Neural cell (in vitro differentiated cells): ENCODE results near the gene MYO1H. TPM values are rescaled to one million over a fixed set of nuclear protein-coding genes. Genes with fewer than 3 reads are reported as not detected.

Experiments
- H2AFZ ChIP-seq: fragments of 200-600, 300-800 bp; sonication (generic), shearing (Covaris generic); 2 replicates; pipeline ENCODE4 v1.6.0; 2014; ENCODE audit warnings: low read depth, mild to moderate bottlenecking, antibody characterized with exemption, low read length, moderate library complexity
- H3F3A ChIP-seq: fragments of 200-600 bp; shearing (Covaris generic); 2 replicates; pipeline ENCODE4 v1.6.1; 2016; ENCODE audit warnings: mild to moderate bottlenecking, moderate library complexity, mixed read lengths, antibody characterized with exemption, low read length; ENCODE audit not compliant: insufficient read depth, poor library complexity, severe bottlenecking
- H3K27ac ChIP-seq: fragments of 200-600, 300-800 bp; sonication (generic), shearing (Covaris generic); 2 replicates; pipeline ENCODE4 v1.5.1; 2014; ENCODE audit warnings: mild to moderate bottlenecking, low read length, moderate library complexity
- H3K27me3 ChIP-seq: fragments of 300-800, 200-600 bp; sonication (generic), shearing (Covaris generic); 2 replicates; pipeline ENCODE4 v1.6.0; 2014; ENCODE audit warnings: mild to moderate bottlenecking, low read depth, low read length, moderate library complexity; ENCODE audit not compliant: insufficient read depth
- H3K36me3 ChIP-seq: fragments of 300-800, 200-600 bp; sonication (generic), shearing (Covaris generic); 2 replicates; pipeline ENCODE4 v1.5.1; 2014; ENCODE audit warnings: mild to moderate bottlenecking, antibody characterized with exemption, low read length, moderate library complexity; ENCODE audit not compliant: insufficient read depth
- H3K4me2 ChIP-seq: fragments of 300-800, 200-600 bp; sonication (generic), shearing (Covaris generic); 2 replicates; pipeline ENCODE4 v1.6.0; 2014; ENCODE audit warnings: mild to moderate bottlenecking, low read length
- H3K4me3 ChIP-seq: fragments of 300-800, 200-600 bp; sonication (generic), shearing (Covaris generic); 2 replicates; pipeline ENCODE4 v1.5.1; 2014; ENCODE audit warnings: mild to moderate bottlenecking, low read length, moderate library complexity
- H3K79me2 ChIP-seq: fragments of 200-600 bp; shearing (Covaris generic); replicated peaks from 2 replicates; pipeline ENCODE4 v1.6.0; 2014; ENCODE audit warnings: mild to moderate bottlenecking, low read length, moderate library complexity; ENCODE audit not compliant: insufficient read depth
- H3K9ac ChIP-seq: fragments of 300-800, 200-600 bp; sonication (generic), shearing (Covaris generic); 2 replicates; pipeline ENCODE4 v1.6.1; 2016; ENCODE audit warnings: mild to moderate bottlenecking, low read length, mixed read lengths
- H3K9me2 ChIP-seq: fragments of 200-600 bp; shearing (Covaris generic); 2 replicates; pipeline ENCODE4 v1.6.1; 2016; ENCODE audit warnings: mild to moderate bottlenecking, low read length, mixed read lengths; ENCODE audit not compliant: insufficient read depth
- H3K9me3 ChIP-seq: fragments of 200-600, 300-800 bp; sonication (generic), shearing (Covaris generic); 2 replicates; pipeline ENCODE4 v1.6.1; 2016; ENCODE audit warnings: mild to moderate bottlenecking, mixed run types, low read length, moderate library complexity, mixed read lengths
- H4K20me1 ChIP-seq: fragments of 200-600 bp; shearing (Covaris generic); 2 replicates; pipeline ENCODE4 v1.6.1; 2016; ENCODE audit warnings: mild to moderate bottlenecking, mixed run types; ENCODE audit not compliant: insufficient read depth
- EP300 ChIP-seq: fragments of 450-650 bp; conservative IDR thresholded peaks from 2 replicates; pipeline ENCODE4 v1.6.1; 2014; ENCODE audit warnings: antibody characterized with exemption, mild to moderate bottlenecking, moderate library complexity; ENCODE audit not compliant: poor library complexity, severe bottlenecking
- EZH2 ChIP-seq: fragments of 200-600, 300-800 bp; shearing (Covaris generic), sonication (generic); IDR thresholded peaks from 2 replicates; pipeline ENCODE4 v1.6.1; 2014; ENCODE audit warnings: antibody characterized with exemption, low read length, borderline replicate concordance, mild to moderate bottlenecking; ENCODE audit not compliant: insufficient read depth, poor library complexity, severe bottlenecking
- MXI1 ChIP-seq: fragments of 450-650 bp; conservative IDR thresholded peaks from 2 replicates; pipeline ENCODE4 v1.6.1; 2014; ENCODE audit warnings: antibody characterized with exemption, mild to moderate bottlenecking; ENCODE audit not compliant: poor library complexity, severe bottlenecking
- POLR2AphosphoS5 ChIP-seq: IDR thresholded peaks from 2 replicates; pipeline ENCODE4 v1.6.1; 2012
- RAD21 ChIP-seq: fragments of 450-650 bp; conservative IDR thresholded peaks from 2 replicates; pipeline ENCODE4 v1.6.1; 2014; ENCODE audit warnings: antibody characterized with exemption, mild to moderate bottlenecking, moderate library complexity
- REST ChIP-seq: IDR thresholded peaks from 2 replicates; pipeline ENCODE4 v1.6.1; 2012; ENCODE audit warnings: borderline replicate concordance
- SMC3 ChIP-seq: fragments of 450-650 bp; conservative IDR thresholded peaks from 2 replicates; pipeline ENCODE4 v1.6.1; 2014; ENCODE audit warnings: antibody characterized with exemption, mild to moderate bottlenecking, moderate library complexity; ENCODE audit not compliant: poor library complexity
- TAF1 ChIP-seq: IDR thresholded peaks from 2 replicates; pipeline ENCODE4 v1.6.1; 2012; ENCODE audit warnings: low read depth
- polyA plus RNA-seq: library from polyadenylated mRNA; depleted of rRNA; stranded (reverse); fragments of >200 nt; gene quantifications from 2 replicates; pipeline ENCODE4 v1.2.3, GENCODE V29; 2014
- TF ChIP-seq, protein P1 (sequence below): fragments of 450-650 bp; IDR thresholded peaks from 2 replicates; pipeline ENCODE4 v1.5.1; 2014; ENCODE audit warnings: antibody characterized with exemption, mild to moderate bottlenecking, moderate library complexity; ENCODE audit not compliant: poor library complexity, severe bottlenecking

The MYO1H gene
- polyA plus RNA-seq, 1 donor from 2014 or later: 10.6 TPM

DNA sequence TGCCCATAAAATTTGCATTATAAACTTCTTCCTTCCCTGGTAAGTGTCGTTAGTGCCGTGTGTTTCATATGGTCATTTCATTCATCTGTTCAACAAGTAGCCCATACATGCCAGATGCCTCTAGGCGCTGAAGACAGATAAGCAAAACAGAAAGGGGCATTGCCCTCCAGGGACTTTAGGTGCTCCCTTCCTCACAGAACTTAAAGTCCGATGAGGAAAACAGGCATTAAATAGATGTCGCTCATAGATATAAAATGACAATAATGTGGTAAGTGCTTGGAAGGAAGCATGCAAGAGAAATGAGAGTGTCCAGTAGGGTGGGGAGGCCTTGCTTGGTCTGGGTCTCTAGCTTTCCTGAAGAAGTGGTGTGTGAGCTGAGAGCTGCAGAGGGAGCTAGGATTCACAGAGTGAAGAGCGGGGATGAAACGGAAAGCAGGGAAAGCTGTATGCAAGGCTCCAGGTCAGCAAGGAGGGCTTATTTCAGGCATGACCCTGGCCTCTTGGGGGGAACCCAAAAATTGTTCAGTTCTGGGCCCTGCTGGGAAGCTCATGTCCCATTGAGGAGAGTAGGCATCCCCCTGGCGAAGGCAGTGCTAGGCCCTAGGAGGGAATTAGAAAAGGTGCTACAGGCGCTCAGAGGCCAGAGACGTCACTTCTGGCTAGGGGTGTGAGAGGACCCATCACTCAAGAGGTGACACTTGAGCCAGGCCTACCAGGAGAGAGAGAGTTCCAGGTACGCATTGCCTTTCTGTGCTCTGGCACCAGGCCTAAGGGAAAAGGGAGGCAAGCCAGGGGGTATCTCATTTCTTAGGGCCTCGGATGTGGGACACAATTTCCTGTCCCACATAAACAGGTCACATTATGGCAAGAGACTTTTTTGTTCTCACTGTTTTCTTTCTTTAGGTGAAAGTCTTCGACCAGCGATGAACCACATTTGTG, 141.6 kb downstream of the MYO1H start:
- TF ChIP-seq REST (no peak), EP300 (no peak), SMC3 (no peak), POLR2AphosphoS5 (no peak), TAF1 (no peak), EZH2 (no peak), RAD21 (no peak)
- no peaks in the 10 kb centered on the region for H3K9me3 ChIP-seq
- H3K4me3 ChIP-seq: no peak overlapping the region
- peaks cover 8% of the 10 kb centered on the region for H3K36me3 ChIP-seq
- H2AFZ ChIP-seq: no peak overlapping the region
- H3K27ac ChIP-seq: no peak overlapping the region
- H4K20me1 ChIP-seq: no peaks in the 10 kb centered on the region
- no peaks in the 10 kb centered on the region for H3K27me3 ChIP-seq
- H3K4me2 ChIP-seq: no peak overlapping the region
- no peaks in the 10 kb centered on the region for H3K9me2 ChIP-seq
- H3K9ac ChIP-seq: no peak overlapping the region
- H3F3A ChIP-seq: no peaks in the 10 kb centered on the region
- H3K79me2 ChIP-seq: no peaks in the 10 kb centered on the region

DNA sequence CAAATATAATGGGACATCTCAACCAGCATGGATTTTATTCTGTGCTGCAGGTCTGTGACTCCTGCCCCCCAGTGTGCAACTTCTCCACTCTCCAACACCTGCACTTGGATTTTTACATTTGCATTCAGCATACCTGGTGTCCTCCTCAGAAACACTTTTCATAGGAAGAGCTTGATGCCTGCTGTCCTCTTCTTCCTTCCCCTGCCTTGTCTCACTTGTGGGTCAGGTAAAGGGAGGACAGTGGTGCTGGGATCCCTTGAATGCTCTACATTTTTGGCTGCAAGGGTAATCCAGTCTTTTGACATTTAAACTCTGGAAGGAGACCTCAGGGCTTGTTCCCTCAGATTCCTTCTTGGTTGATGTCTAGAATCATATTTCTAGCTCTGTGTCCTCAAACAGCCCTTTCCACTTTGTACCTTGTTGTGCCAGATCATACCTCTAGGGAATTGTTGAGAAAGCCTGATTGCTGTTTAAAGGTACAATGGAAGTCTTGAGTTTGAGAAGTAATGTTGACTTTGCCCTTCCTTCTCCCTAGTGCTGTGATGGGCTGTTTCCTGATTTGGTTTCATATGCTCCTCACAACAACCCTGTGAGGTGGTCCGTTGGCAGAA, 142.4 kb downstream of the MYO1H start:
- H3K9me3 ChIP-seq: no peaks in the 10 kb centered on the region
- TF ChIP-seq REST: no peak
- TF ChIP-seq SMC3: no peak
- no peak for TF ChIP-seq MXI1
- no peak for TF ChIP-seq EZH2
- TF ChIP-seq EP300: no peak
- TF ChIP-seq, protein P1, sequence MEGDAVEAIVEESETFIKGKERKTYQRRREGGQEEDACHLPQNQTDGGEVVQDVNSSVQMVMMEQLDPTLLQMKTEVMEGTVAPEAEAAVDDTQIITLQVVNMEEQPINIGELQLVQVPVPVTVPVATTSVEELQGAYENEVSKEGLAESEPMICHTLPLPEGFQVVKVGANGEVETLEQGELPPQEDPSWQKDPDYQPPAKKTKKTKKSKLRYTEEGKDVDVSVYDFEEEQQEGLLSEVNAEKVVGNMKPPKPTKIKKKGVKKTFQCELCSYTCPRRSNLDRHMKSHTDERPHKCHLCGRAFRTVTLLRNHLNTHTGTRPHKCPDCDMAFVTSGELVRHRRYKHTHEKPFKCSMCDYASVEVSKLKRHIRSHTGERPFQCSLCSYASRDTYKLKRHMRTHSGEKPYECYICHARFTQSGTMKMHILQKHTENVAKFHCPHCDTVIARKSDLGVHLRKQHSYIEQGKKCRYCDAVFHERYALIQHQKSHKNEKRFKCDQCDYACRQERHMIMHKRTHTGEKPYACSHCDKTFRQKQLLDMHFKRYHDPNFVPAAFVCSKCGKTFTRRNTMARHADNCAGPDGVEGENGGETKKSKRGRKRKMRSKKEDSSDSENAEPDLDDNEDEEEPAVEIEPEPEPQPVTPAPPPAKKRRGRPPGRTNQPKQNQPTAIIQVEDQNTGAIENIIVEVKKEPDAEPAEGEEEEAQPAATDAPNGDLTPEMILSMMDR: no peak
- no peak for TF ChIP-seq POLR2AphosphoS5
- no peak for TF ChIP-seq RAD21
- no peak for TF ChIP-seq TAF1
- H4K20me1 ChIP-seq: no peaks in the 10 kb centered on the region
- peaks cover 8% of the 10 kb centered on the region for H3K36me3 ChIP-seq
- H3K79me2 ChIP-seq: no peaks in the 10 kb centered on the region
- no peaks in the 10 kb centered on the region for H3K9me2 ChIP-seq
- H2AFZ ChIP-seq: no peak overlapping the region
- no peaks in the 10 kb centered on the region for H3K27me3 ChIP-seq
- no peak overlapping the region for H3K27ac ChIP-seq
- H3F3A ChIP-seq: no peaks in the 10 kb centered on the region
- no peak overlapping the region for H3K9ac ChIP-seq
- H3K4me3 ChIP-seq: no peak overlapping the region
- no peak overlapping the region for H3K4me2 ChIP-seq
